Progenitor cell of endocrine pancreas (in vitro differentiated cells): ENCODE data around the gene DPPA3. TPM values are rescaled to one million over a fixed set of nuclear protein-coding genes. Genes with fewer than 3 reads are reported as not detected.
"Not testable (repeated sequence)": the region's sequence is repeated elsewhere in the genome, so short reads cannot be mapped to it uniquely, and the experiment has no call there.

Experiments
- DNase-seq: peaks from one replicate; pipeline ENCODE4 v3.0.0; 2021; ENCODE audit warnings: low spot score; ENCODE audit not compliant: unreplicated experiment
- H3K27ac Mint-ChIP-seq: 2 replicates; pipeline ENCODE4 v1.8.0; 2021; ENCODE audit warnings: mild to moderate bottlenecking, moderate library complexity, mixed read lengths
- H3K27me3 Mint-ChIP-seq: 2 replicates; pipeline ENCODE4 v1.8.0; 2021; ENCODE audit warnings: mixed read lengths
- H3K36me3 Mint-ChIP-seq: 2 replicates; pipeline ENCODE4 v1.8.0; 2022; ENCODE audit warnings: mixed read lengths; ENCODE audit not compliant: insufficient read depth
- H3K4me1 Mint-ChIP-seq: 2 replicates; pipeline ENCODE4 v1.8.0; 2021; ENCODE audit warnings: low read depth, mixed read lengths
- H3K4me3 Mint-ChIP-seq: 2 replicates; pipeline ENCODE4 v1.8.0; 2021; ENCODE audit warnings: low read depth, mild to moderate bottlenecking, moderate library complexity, mixed read lengths
- H3K9me3 Mint-ChIP-seq: 2 replicates; pipeline ENCODE4 v1.8.0; 2021; ENCODE audit warnings: low read depth, mixed read lengths
- CTCF ChIP-seq: fragments of 200-600 bp; sonication (generic); IDR thresholded peaks from one replicate; pipeline ENCODE4 v1.5.0; 2021; ENCODE audit warnings: antibody characterized with exemption, mild to moderate bottlenecking; ENCODE audit not compliant: unreplicated experiment
- total RNA-seq: library from RNA; stranded (reverse); gene quantifications from 2 replicates; pipeline ENCODE4 v1.2.1, GENCODE V29; 2021

The DPPA3 gene
- total RNA-seq, 1 donor from 2014 or later, result not detected

DNA sequence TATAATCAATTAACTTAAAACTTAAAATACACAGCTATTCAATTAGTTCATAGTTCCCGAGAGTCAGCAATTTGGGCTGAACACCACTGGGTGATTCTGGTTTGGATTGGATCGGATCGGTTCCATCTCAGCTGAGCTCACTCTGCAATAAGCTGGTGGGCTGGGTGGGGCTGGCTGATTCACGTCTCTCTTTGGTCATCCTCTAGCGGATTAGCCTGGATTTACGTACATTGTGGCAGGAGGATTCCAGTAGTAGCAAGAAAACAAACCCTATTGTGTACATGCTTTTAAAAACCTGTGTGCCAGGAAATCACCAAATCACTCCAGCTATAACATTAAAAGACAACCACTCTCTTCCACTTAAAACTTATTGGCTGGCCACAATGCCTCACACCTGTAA lies 39.1 kb downstream of the DPPA3 start:
- H3K27me3 Mint-ChIP-seq, result no peaks in the 10 kb centered on the region
- H3K9me3 Mint-ChIP-seq, result peaks cover 3% of the 10 kb centered on the region
- no peak for DNase-seq
- no peak overlapping the region for H3K4me3 Mint-ChIP-seq
- H3K4me1 Mint-ChIP-seq, result no peaks in the 10 kb centered on the region
- no peak overlapping the region for H3K27ac Mint-ChIP-seq
- no peaks in the 10 kb centered on the region for H3K36me3 Mint-ChIP-seq
- TF ChIP-seq CTCF, result no peak

GRCh38 chr12:7751394-7751793 lies 40.2 kb downstream of the DPPA3 start:
- H3K27me3 Mint-ChIP-seq, result no peaks in the 10 kb centered on the region
- no peak for DNase-seq
- H3K4me3 Mint-ChIP-seq, result no peak overlapping the region
- H3K4me1 Mint-ChIP-seq, result no peaks in the 10 kb centered on the region
- peaks cover 3% of the 10 kb centered on the region for H3K9me3 Mint-ChIP-seq
- no peak for TF ChIP-seq CTCF
- H3K36me3 Mint-ChIP-seq, result no peaks in the 10 kb centered on the region
- H3K27ac Mint-ChIP-seq, result no peak overlapping the region

GRCh38 chr12:7751941-7752922 lies 41.0 kb downstream of the DPPA3 start:
- not testable (repeated sequence) for H3K4me3 Mint-ChIP-seq, H3K9me3 Mint-ChIP-seq, DNase-seq, H3K4me1 Mint-ChIP-seq, H3K27me3 Mint-ChIP-seq, H3K27ac Mint-ChIP-seq, H3K36me3 Mint-ChIP-seq

GRCh38 chr12:7755668-7756067 lies 44.4 kb downstream of the DPPA3 start:
- not testable (repeated sequence) for H3K9me3 Mint-ChIP-seq

DNA sequence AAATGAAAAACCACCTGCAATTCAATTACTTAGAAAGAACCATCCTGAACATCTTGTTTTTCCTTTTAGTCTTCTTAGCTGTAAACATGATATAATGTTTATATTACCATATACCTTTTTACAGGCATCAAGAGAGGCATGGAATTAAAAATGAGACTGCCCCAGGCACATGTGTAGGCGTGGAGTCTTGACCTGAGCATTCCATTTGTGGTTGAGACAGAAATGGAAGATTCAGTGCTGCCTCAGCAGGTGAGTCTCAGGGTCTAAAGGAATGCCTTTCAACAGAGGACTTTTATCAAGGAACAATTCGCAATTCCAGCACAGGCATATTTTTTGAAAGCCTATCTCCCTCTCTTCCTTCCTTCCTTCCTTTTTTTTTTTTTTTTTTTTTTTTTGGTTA lies 45.8 kb downstream of the DPPA3 start:
- peaks cover 5% of the 10 kb centered on the region for H3K27me3 Mint-ChIP-seq
- no peaks in the 10 kb centered on the region for H3K9me3 Mint-ChIP-seq
- no peaks in the 10 kb centered on the region for H3K4me1 Mint-ChIP-seq
- no peak for DNase-seq
- H3K36me3 Mint-ChIP-seq, result no peaks in the 10 kb centered on the region
- H3K27ac Mint-ChIP-seq, result no peak overlapping the region
- TF ChIP-seq CTCF, result no peak
- H3K4me3 Mint-ChIP-seq, result no peak overlapping the region

More at GRCh38 chr12:7755668-7756067, 44.4 kb downstream of the DPPA3 start:
- not testable (repeated sequence) for DNase-seq, H3K4me3 Mint-ChIP-seq, H3K27me3 Mint-ChIP-seq, H3K36me3 Mint-ChIP-seq, H3K27ac Mint-ChIP-seq, H3K4me1 Mint-ChIP-seq

DNA sequence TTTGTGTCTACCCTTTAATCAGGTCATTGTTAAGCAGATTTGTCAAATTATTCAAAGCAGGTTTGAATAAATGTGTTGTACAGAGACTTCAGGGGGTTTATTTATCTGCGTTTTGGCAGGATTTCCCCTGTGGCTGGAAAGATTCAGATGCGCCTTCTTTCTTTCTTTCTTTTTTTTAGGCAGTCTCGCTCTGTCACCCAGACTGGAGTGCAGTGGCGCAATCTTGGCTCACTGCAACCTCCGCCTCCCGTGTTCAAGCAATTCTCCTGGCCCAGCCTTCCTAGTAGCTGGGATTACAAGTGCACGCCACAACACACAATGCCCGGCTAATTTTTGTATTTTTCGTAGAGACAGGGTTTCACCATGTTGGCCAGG lies 47.5 kb downstream of the DPPA3 start:
- no peak for TF ChIP-seq CTCF
- peaks cover 5% of the 10 kb centered on the region for H3K27me3 Mint-ChIP-seq
- H3K36me3 Mint-ChIP-seq, result no peaks in the 10 kb centered on the region
- DNase-seq, result no peak
- no peak overlapping the region for H3K27ac Mint-ChIP-seq
- no peaks in the 10 kb centered on the region for H3K4me1 Mint-ChIP-seq
- H3K4me3 Mint-ChIP-seq, result no peak overlapping the region
- H3K9me3 Mint-ChIP-seq, result no peaks in the 10 kb centered on the region

Other genes with a start within 250 kb of the DPPA3 start
- gene CD163, start 207.7 kb upstream of the DPPA3 start, total RNA-seq, result 1.7 and 2.0 TPM in 2 replicates
- gene APOBEC1, start 45.5 kb upstream of the DPPA3 start, total RNA-seq, result not detected in 2 replicates
- not detected in 2 replicates for gene GDF3, start 15.7 kb upstream of the DPPA3 start, total RNA-seq
- gene CLEC4C, start 35.9 kb downstream of the DPPA3 start, total RNA-seq, result not detected in 2 replicates
- not detected in 2 replicates for gene NANOGNB, start 53.8 kb downstream of the DPPA3 start, total RNA-seq
- 0.64 and 0.74 TPM in 2 replicates for gene NANOG, start 78.0 kb downstream of the DPPA3 start, total RNA-seq
- gene SLC2A14, start 161.5 kb downstream of the DPPA3 start, total RNA-seq, result 14.5 and 18.6 TPM in 2 replicates
- gene SLC2A3, start 224.8 kb downstream of the DPPA3 start, total RNA-seq, result 21.7 and 34.8 TPM in 2 replicates